Hematopoietic multipotent progenitor cell treated with erythropoietin and hydrocortisone succinate and interleukin-3 and kit ligand, for 8 days (in vitro differentiated cells): Measurements from ENCODE around the gene PHYKPL.
"Not testable (repeated sequence)": the region's sequence is repeated elsewhere in the genome, so short reads cannot be mapped to it uniquely, and the experiment has no call there.

ENCODE experiments used
- DNase-seq: peaks from one replicate; pipeline ENCODE4 v3.0.0-alpha.2; 2015

The PHYKPL gene

GRCh38 chr5:178238711-178239592 is 6.3 kb upstream of the PHYKPL start:
- DNase-seq = no peak

GRCh38 chr5:178238313-178238635 is 5.7 kb upstream of the PHYKPL start:
- no peak for DNase-seq

DNA sequence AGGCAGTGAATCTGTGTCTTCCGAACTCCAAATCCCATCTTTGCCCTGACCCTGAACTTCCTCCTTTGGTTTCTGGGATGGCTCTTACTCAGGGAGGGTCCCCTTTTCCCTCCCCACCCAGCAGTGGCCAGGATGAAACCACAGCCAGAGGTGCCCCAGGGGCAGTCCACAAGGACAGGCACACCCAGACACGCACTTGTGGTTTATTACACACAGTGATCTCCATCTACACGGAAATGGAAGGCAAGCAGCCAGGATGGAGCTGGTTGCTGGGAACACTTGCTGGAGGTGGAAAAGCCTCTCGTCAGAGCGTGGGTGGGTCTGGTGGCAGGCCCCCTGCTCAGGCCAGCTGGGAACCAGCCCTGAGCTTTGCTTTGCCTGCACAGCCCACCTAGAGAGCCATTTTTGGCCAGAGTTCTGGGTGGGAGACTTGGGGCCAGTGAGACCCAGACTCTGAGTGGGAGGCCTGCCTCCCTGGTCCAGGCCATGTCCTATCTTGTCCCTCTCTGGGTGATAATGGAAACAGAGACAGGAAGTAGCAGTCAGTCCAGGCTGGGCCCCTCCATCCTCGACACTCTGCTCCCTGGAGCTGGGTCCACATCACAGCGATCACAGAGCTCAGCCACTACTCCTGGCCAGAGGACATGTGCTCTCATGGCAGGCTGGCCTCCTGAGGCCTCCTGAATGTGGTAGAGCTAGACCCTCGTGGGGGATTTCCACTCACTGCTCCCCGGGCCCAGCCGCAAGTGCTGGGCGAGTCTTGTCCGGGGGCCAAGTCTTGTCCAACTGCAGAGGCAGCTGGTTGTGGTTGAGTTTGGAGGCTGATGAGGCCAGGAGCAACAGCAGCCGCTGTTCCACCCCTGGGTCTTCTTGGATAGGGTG is 5.1 kb upstream of the PHYKPL start:
- no peak for DNase-seq

DNA sequence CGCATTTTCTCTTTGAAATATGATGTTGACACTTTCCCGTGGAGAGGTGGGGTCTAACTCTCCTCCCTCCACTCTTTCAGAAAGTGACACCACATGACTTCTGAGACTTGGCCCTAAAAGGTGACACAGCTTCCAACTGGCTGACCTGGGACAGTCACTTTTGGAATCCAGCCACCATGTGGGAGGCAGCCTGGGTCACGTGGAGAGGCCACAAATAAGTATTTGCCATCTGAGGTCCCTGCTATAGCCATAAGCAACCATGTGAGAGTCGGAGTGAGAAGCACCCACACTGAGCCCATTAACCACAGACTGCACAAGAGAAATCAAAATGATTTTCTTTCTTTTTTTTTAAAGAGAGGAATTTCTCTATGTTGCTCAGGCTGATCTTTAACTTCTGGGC is 4.1 kb upstream of the PHYKPL start:
- DNase-seq = peak; percentile 63

DNA sequence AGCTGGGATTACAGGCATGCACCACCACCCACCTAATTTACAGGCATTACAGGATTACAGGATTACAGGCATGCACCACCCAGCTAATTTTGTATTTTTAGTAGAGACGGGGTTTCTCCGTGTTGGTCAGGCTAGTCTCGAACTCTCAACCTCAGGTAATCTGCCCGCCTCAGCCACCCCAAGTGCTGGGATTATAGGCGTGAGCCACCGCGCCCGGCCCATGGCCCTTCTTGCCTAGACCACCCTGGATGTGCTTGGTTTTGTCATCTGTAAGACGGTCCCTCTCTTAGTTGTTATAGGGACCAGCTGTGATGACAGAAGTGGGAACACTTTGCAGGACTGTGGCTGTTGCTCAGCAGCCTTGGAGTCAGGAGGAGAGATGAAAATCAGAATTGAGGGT is 3.5 kb upstream of the PHYKPL start:
- no peak for DNase-seq

DNA sequence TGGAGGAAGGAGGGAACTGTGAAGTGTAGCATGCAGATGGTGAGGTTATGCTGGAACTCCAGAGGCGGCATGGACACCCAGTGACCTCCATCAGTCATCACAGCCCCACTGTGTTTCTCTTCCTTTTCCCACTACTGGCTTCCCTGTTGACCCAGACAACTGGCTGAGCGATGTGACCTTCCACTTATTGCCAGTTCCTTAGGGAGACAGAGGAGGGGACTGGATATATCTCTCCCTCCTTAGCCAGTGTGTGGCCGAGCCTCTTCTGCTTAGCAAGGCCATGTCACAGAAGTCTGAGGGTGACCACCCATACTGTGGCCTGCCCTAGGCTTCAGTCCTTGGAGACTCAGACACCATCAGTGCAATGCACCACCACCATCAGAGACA is 3.0 kb upstream of the PHYKPL start:
- no peak for DNase-seq

DNA sequence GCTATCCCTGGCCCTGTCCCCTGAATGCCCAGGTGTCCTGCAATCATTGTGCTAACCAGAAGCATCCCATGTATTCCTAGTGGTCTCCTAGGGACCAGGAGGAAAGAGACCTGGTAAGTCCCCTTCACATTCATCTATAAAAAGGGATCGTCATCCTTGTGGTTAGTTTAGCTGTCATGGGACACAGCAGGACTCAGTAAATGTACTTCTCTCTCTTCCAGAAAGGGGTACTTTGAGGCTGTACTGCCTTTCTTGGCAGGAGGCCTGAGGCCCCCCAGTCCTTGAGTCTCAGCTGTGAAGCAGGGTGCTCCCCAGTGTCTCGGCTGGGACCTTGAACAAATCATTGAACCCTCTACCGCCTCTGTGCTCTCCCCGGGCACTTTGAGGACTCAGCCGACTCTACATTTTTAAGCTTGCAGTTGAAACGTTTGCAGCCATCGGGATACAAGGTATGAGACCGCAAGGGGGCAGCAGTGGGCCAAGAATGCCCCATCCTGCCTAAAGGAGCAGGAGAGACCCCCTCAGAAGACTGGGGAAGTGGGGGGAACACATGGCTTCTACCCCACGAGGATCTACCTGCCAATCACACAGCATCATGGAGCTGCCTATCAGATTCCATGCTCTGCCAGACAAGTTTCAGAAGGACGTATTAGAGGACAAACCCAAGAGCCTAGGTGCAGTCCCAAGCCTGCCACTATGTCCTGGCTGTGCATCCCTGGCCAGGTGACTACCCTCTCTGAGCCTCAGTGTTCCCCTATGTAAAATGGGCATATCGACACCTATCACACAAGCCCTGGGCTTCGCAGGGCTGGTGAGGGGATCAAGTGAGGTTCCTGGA is 2.4 kb upstream of the PHYKPL start:
- DNase-seq = peak; percentile 81

DNA sequence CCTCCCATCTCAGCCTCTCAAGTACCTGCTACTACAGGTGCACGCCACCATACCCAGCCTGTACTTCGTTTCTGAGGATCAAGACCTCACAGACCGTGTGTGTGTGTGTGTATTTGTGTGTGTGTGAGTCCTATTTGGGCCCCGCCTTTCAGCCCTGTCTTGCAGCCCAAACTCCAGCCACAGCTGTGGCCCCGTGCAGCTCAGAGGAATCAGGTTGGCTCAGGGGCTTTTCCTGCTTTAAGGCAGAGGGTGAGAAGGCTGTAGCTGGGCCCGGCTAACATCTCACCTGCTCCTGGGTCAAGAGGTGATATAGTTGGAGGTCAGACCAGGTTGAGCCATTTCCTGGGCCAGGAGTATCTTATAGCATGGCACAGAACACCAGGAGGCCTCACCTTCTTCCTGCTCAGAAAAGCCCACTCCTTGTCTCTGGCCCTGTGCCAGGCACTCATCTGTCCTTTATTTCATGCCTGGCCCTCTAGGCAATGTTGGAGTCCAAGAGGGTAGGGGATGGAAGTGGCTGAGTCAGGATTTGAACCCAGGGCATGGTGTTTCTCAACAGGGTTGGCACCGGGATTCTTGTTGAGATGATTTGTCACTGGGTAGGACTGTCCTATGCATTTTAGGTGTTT is 1.6 kb upstream of the PHYKPL start:
- no peak for DNase-seq

DNA sequence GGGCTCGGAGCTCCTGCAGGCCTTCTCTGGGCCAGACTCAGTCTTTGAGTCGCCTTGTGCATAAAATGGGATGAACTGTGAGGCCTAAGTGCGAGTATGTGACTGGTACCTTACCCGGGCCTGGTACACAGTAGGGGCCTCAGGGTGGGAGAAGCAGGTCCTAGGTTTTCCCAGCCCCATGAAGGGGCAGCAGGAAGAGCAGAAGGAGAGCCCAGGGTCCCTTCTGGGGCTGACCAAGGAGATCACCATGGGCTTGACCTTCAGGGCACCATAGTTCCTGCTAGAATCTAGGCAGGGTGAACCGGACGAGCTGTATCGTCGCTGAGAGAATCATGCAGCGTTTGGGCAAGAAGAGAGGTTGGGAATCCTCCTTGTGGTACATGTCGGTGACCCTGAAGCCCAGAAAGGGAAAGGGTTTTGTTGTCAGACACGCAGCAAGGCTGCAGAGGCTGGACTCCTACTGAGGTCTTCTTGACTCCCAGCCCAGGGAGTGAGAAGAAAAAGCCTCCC is 373 bp upstream of the PHYKPL start:
- DNase-seq = no peak

DNA sequence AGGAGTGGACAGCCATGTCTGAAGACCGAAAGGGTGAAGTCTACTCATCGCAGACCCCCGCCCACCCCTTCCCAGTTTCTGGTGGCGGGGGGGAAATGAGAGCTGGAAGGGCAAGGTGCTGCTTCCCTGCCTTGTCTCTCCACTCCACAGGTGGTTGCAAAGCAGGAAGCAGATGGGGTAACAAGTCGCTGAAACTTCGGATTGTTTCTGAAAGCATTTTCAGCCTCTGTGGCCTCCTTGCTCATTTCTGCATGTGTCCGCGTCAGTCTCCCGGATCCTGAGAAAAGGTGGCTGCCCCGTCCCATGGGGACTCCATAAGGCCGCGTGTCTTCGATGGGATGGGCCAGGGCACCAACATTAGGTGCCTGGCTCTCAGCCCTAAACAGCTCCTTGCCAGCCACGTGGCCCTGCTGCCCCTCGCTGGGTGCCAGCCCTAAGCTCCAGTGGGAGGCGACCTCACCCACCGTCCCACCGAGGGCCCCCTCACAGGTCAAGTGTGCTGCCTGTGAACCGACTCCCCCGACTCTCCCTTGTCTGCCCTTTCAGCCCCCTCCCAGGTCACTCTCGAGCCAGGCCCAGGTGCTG is 971 bp downstream of the PHYKPL start:
- no peak for DNase-seq

DNA sequence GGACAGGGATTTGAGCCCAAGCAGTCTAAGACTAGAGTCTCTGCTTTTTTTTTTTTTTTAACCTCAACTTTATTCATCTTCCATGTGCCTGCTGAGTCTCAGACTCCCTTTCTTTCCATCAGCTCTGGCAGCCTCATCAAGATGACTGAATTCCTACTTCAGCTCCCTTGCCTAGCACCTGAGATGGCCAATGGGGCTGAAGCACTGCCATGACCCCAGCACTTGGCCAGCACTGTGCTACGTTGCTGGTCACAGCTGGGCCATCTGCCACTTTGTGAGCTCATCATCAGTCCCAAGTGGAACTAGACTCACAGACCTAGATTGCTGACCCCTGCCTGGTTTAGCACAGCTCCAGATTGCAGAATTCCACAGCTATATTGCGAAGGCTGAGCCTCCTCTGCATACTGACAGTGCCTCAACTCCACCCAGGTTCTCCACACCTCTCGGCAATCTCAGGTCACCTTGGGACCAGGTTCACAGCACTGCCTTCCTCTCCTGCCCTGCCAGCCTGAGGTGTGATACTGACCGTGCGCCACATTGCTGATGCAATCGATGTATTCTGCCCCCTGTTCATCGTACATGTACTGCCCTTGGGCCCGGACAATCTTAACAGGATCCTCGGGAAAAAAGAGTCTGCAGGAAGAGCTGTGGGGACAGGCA is 1.6 kb downstream of the PHYKPL start:
- no peak for DNase-seq

DNA sequence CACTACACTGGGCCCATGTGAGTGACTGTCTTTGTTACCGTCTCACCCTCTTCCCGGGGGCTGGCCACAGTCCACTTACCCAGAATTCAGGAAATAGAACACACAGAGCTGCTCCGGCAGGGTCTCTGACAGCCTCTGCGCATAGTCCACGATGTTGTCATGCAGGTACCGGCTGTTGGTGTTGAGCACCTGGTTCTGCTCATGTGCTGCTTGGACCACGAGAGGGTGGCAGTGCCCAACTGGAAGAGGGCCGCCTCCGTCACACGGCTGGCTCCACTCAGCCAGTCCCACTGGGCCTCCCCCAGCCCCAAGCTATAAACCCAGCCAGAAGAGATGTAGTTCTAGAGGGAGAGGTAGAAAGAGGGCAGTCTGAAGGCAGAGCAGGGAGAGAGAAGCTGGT is 2.7 kb downstream of the PHYKPL start:
- DNase-seq = no peak

DNA sequence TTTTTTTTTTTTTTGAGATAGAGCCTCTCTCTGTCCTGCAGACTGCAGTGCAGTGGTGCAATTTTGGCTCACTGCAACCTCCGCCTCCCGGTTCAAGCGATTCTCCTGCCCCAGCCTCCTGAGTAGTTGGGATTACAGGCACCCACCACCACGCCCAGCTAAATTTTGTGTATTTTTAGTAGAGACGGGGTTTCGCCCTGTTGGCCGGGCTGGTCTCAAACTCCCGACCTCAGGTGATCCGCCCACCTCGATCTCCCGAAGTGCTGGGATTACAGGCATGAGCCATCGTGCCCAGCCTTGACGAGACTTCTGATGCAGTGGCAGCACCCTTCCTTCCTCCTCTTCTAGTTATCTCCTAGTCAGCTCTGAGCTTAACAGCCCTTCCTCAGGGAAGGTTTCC is 3.5 kb downstream of the PHYKPL start:
- DNase-seq = not testable (repeated sequence)

DNA sequence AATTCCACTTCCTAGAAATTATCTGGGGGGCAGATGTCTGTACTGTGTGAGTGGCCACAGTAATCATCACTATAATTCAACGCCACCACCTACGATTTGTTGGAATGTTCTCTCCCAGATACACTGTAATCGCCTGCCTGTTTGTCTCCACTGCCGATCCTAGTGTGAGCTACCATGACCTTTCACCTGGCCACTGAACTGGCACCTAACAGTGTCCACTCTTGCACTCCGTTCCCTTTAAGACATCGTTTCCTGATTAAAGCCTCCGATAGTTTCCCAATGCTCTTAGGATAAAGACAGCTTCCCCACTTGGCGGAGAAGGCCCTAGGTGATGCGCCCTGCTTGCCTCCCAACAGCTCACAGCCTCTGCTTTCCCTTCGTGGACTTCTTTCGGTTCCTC is 4.0 kb downstream of the PHYKPL start:
- no peak for DNase-seq

DNA sequence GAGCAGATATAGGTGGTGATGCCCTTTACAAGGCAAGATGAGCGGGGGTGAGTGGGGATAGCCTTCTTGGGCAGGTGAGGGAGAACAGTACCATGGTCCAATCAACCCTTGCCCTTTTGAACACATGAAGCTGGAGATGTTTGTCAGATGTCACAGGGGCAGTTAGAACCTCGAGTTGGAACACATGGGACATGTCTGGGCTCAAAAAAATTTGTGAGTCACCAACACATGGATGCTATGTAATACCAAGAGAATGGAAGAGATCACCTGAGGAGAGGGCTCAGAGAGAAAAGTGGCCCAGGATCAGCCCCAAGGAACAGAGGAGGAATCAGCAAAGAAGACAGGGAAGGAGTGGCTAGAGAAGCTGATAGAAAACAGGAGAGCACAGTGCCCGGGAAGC is 4.7 kb downstream of the PHYKPL start:
- DNase-seq = no peak

GRCh38 chr5:178227138-178227659 is 5.4 kb downstream of the PHYKPL start:
- no peak for DNase-seq

GRCh38 chr5:178225174-178225573 is 7.4 kb downstream of the PHYKPL start:
- DNase-seq = no peak

DNA sequence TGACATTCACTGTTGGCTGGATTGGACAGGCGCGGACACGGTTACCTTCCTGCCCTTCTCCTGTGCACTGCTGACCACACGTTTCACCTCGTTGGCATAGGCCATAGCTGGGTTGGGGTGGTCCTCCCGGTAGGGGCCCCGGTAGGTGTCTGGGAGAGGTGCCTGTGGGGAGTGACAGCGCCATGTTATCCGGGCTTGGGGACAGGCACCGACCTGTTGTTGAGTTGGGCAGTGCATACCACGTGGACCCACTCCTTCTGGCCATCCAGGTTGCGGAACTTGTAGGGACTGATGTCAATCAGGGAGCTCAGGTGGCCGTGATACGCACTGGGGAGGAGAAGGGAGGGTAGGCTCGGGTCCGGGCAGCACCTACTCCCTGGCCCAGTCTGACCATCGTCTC is 8.2 kb downstream of the PHYKPL start:
- DNase-seq = no peak

DNA sequence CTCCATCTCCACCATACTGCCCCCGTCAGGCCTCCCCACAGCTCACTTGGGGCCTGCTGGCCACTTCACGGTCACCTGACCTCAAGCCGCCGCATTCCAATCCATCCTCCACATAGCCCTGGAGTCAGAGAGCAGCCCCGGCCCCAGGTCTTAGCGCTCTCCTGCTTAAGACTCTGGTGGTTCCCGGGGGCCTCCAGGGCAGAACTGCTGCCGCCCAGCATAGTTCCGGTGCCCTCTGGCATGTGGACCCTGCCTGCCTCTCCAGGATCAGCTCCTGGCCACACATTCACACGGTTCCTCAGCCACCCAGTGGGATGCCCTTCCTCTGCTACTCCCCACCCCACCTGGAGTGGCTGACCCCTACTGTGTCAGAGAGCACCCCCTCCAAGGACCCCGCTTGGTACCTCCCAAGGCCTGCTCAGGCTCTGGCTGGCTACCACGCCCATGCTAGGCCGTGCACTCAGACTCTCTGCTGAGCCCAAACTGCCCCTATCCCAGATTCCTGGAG is 8.7 kb downstream of the PHYKPL start:
- no peak for DNase-seq

- DNase-seq = no peak
Measured at GRCh38 chr5:178223196-178223773, 9.3 kb downstream of the PHYKPL start.

GRCh38 chr5:178222292-178222691 is 10.3 kb downstream of the PHYKPL start:
- no peak for DNase-seq
